H9 (cell line): ENCODE measurements around the gene CYTL1. TPM values are rescaled to one million over a fixed set of nuclear protein-coding genes. Genes with fewer than 3 reads are reported as not detected.

ENCODE experiments used
- DNase-seq: peaks from one replicate; pipeline ENCODE4 v3.0.0-alpha.2; 2017
- H2AFZ ChIP-seq: one replicate; pipeline ENCODE4 v1.6.1; 2013; ENCODE audit warnings: mild to moderate bottlenecking, low read length, control low read depth, moderate library complexity
- H2AK5ac ChIP-seq: 2 replicates; pipeline ENCODE4 v1.6.1; 2013; ENCODE audit warnings: low read length, control low read depth, mixed read lengths; ENCODE audit not compliant: insufficient read length
- H2BK120ac ChIP-seq: one replicate; pipeline ENCODE4 v1.6.1; 2013; ENCODE audit warnings: low read depth, mild to moderate bottlenecking, low read length, control low read depth, inconsistent platforms; ENCODE audit not compliant: poor library complexity, severe bottlenecking
- H2BK12ac ChIP-seq: 2 replicates; pipeline ENCODE4 v1.6.1; 2013; ENCODE audit warnings: low read length, control low read depth, mixed read lengths, low read depth; ENCODE audit not compliant: insufficient read length
- H2BK15ac ChIP-seq: 2 replicates; pipeline ENCODE4 v1.6.1; 2013; ENCODE audit warnings: low read depth, low read length, control low read depth
- H2BK20ac ChIP-seq: one replicate; pipeline ENCODE4 v1.6.1; 2013; ENCODE audit warnings: low read depth, mild to moderate bottlenecking, low read length, control low read depth, inconsistent platforms; ENCODE audit not compliant: poor library complexity, severe bottlenecking
- H2BK5ac ChIP-seq: 2 replicates; pipeline ENCODE4 v1.6.1; 2013; ENCODE audit warnings: low read length, control low read depth, mixed read lengths; ENCODE audit not compliant: insufficient read length
- H3K14ac ChIP-seq: 2 replicates; pipeline ENCODE4 v1.6.1; 2013; ENCODE audit warnings: low read length, control low read depth; ENCODE audit not compliant: insufficient read depth
- H3K18ac ChIP-seq: 2 replicates; pipeline ENCODE4 v1.6.1; 2013; ENCODE audit warnings: low read depth, mild to moderate bottlenecking, mixed read lengths, low read length, control low read depth; ENCODE audit not compliant: insufficient read length
- H3K23ac ChIP-seq: 2 replicates; pipeline ENCODE4 v1.6.1; 2013; ENCODE audit warnings: low read length, control low read depth, mixed read lengths, low read depth; ENCODE audit not compliant: insufficient read length
- H3K23me2 ChIP-seq: 2 replicates; pipeline ENCODE4 v1.6.1; 2013; ENCODE audit warnings: low read depth, mild to moderate bottlenecking, mixed read lengths, low read length, control low read depth; ENCODE audit not compliant: insufficient read length, poor library complexity, severe bottlenecking
- H3K27ac ChIP-seq: 2 replicates; pipeline ENCODE4 v1.5.1; 2013; ENCODE audit warnings: low read length, control low read depth, mixed read lengths, low read depth; ENCODE audit not compliant: insufficient read length
- H3K27me3 ChIP-seq: 2 replicates; pipeline ENCODE4 v1.6.1; 2013; ENCODE audit warnings: low read length, control low read depth, inconsistent platforms; ENCODE audit not compliant: insufficient read depth
- H3K4ac ChIP-seq: 2 replicates; pipeline ENCODE4 v1.6.1; 2013; ENCODE audit warnings: low read depth, mild to moderate bottlenecking, control low read depth, inconsistent platforms, low read length, moderate library complexity
- H3K4me1 ChIP-seq: 2 replicates; pipeline ENCODE4 v1.6.1; 2013; ENCODE audit warnings: low read length, control low read depth, inconsistent platforms; ENCODE audit not compliant: insufficient read depth
- H3K4me2 ChIP-seq: 2 replicates; pipeline ENCODE4 v1.6.1; 2013; ENCODE audit warnings: low read length, control low read depth, mixed read lengths; ENCODE audit not compliant: insufficient read length, insufficient read depth
- H3K56ac ChIP-seq: 2 replicates; pipeline ENCODE4 v1.6.1; 2013; ENCODE audit warnings: low read depth, mild to moderate bottlenecking, mixed read lengths, low read length, control low read depth; ENCODE audit not compliant: insufficient read length
- H3K79me1 ChIP-seq: 2 replicates; pipeline ENCODE4 v1.6.1; 2013; ENCODE audit warnings: low read depth, mild to moderate bottlenecking, moderate library complexity, low read length, control low read depth, inconsistent platforms; ENCODE audit not compliant: insufficient read depth, poor library complexity, severe bottlenecking
- H3K79me2 ChIP-seq: 2 replicates; pipeline ENCODE4 v1.6.1; 2013; ENCODE audit warnings: low read length, control low read depth, inconsistent platforms; ENCODE audit not compliant: insufficient read depth
- H3K9ac ChIP-seq: 2 replicates; pipeline ENCODE4 v1.6.1; 2013; ENCODE audit warnings: low read length, control low read depth, mixed read lengths; ENCODE audit not compliant: insufficient read length; ENCODE audit errors: extremely low read depth
- H3K9me3 ChIP-seq: one replicate; pipeline ENCODE4 v1.6.1; 2013; ENCODE audit warnings: low read depth, low read length, inconsistent platforms; ENCODE audit not compliant: control insufficient read depth
- H3T11ph ChIP-seq: one replicate; pipeline ENCODE4 v1.6.1; 2013; ENCODE audit warnings: mild to moderate bottlenecking, low read length, control low read depth, inconsistent platforms
- H4K20me1 ChIP-seq: one replicate; pipeline ENCODE4 v1.6.1; 2013; ENCODE audit not compliant: control insufficient read depth, insufficient read length, insufficient read depth
- H4K5ac ChIP-seq: 2 replicates; pipeline ENCODE4 v1.6.1; 2013; ENCODE audit warnings: low read depth, mild to moderate bottlenecking, mixed read lengths, low read length, control low read depth; ENCODE audit not compliant: insufficient read length
- H4K8ac ChIP-seq: replicated peaks from 2 replicates; pipeline ENCODE4 v1.6.1; 2013; ENCODE audit warnings: low read length, control low read depth, mixed read lengths, low read depth; ENCODE audit not compliant: insufficient read length
- H4K91ac ChIP-seq: 2 replicates; pipeline ENCODE4 v1.6.1; 2013; ENCODE audit warnings: low read depth, mild to moderate bottlenecking, moderate library complexity, mixed read lengths, low read length, control low read depth; ENCODE audit not compliant: insufficient read length
- H3K27ac Mint-ChIP-seq, 3 experiments: 2 replicates in 2 of 3; 3 replicates in 1 of 3; pipeline ENCODE4 v1.8.0; 2020 to 2021; ENCODE audit warnings: mixed read lengths in 3 of 3, mild to moderate bottlenecking in 1 of 3, moderate library complexity in 1 of 3
- H3K27me3 Mint-ChIP-seq: 2 replicates; pipeline ENCODE4 v1.8.0; 2021; ENCODE audit warnings: low read depth, mild to moderate bottlenecking, moderate library complexity, mixed read lengths
- H3K36me3 Mint-ChIP-seq, 3 experiments: 2 replicates in 2 of 3; 3 replicates in 1 of 3; pipeline ENCODE4 v1.8.0; 2020 to 2021; ENCODE audit warnings: low read depth in 3 of 3, mixed read lengths in 3 of 3; ENCODE audit not compliant: insufficient read depth in 1 of 3
- H3K4me1 Mint-ChIP-seq, 2 experiments: 2 replicates each; pipeline ENCODE4 v1.8.0; 2020; ENCODE audit warnings: mixed read lengths in 2 of 2
- H3K4me3 Mint-ChIP-seq, 2 experiments: 2 replicates in 1 of 2; 3 replicates in 1 of 2; pipeline ENCODE4 v1.8.0; 2020 to 2021; ENCODE audit warnings: mild to moderate bottlenecking in 2 of 2, mixed read lengths in 2 of 2, moderate library complexity in 1 of 2
- H3K9me3 Mint-ChIP-seq, 2 experiments: 2 replicates in 1 of 2; 3 replicates in 1 of 2; pipeline ENCODE4 v1.8.0; 2020; ENCODE audit warnings: mild to moderate bottlenecking in 2 of 2, mixed read lengths in 2 of 2, moderate library complexity in 1 of 2
- WGBS: extraction: QIAGEN DNeasy Blood & Tissue Kit; methylation state at CpG from one replicate; pipeline ENCODE4 v1.1.7; 2013; ENCODE audit warnings: missing lambda C conversion rate, low lambda C conversion rate, mixed read lengths; ENCODE audit not compliant: insufficient read length; ENCODE audit errors: extremely low coverage; 5-methylcytosine and 5-hydroxymethylcytosine counted together
- total RNA-seq: library from RNA; stranded (reverse); gene quantifications from 2 replicates; pipeline ENCODE4 v1.2.1, GENCODE V29; 2021
- TF ChIP-seq, protein P1 (sequence below): fragments of 200-600 bp; sonication (generic); conservative IDR thresholded peaks from 3 replicates; pipeline ENCODE4 v1.8.0; 2021; ENCODE audit warnings: antibody characterized with exemption, mild to moderate bottlenecking

Gene CYTL1
- total RNA-seq, 1 experiment from 2014 or later = 1.7 TPM

DNA sequence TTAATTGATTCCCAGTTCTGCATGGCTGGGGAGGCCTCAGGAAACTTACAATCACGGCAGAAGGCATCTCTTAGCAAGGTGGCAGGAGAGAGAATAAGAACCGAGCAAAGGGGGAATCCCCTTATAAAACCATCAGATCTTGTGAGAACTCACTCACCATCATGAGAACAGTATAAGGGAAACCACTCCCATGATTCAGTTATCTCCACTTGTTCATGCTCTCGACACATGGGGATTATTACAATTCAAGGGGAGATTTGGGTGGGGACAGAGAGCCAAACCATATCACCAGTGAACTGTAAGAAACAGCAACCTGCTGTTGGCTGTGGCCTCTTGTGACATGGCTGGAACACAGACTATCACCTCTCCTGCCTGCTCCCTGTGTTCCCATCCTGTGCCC lies 7.1 kb upstream of the CYTL1 start:
- Histone ChIP-seq H2AFZ (no peak overlapping the region), H3K14ac (no peak overlapping the region), H3K79me1 (no peaks in the 10 kb centered on the region), H4K8ac (no peak overlapping the region), H3K4me1 (no peaks in the 10 kb centered on the region), H3K18ac (no peak overlapping the region), H3K56ac (no peak overlapping the region), H3K23ac (no peak overlapping the region), H2BK120ac (no peak overlapping the region), H3K79me2 (no peaks in the 10 kb centered on the region), H2BK20ac (no peak overlapping the region), H3K27me3 (0 out of 2 replicates have a peak, but pooled peaks cover 3% of the 10 kb centered on the region), H3K9me3 (no peaks in the 10 kb centered on the region), H3K4me2 (no peak overlapping the region), H4K91ac (no peak overlapping the region), H3K23me2 (no peaks in the 10 kb centered on the region), H3K27ac (no peak overlapping the region), H4K5ac (no peak overlapping the region), H3T11ph (no peak overlapping the region), H2BK12ac (no peak overlapping the region), H4K20me1 (no peaks in the 10 kb centered on the region), H2AK5ac (no peak overlapping the region), H3K9ac (no peak overlapping the region), H3K4ac (no peak overlapping the region), H2BK15ac (no peak overlapping the region), H2BK5ac (no peak overlapping the region)
- TF ChIP-seq, protein P1, sequence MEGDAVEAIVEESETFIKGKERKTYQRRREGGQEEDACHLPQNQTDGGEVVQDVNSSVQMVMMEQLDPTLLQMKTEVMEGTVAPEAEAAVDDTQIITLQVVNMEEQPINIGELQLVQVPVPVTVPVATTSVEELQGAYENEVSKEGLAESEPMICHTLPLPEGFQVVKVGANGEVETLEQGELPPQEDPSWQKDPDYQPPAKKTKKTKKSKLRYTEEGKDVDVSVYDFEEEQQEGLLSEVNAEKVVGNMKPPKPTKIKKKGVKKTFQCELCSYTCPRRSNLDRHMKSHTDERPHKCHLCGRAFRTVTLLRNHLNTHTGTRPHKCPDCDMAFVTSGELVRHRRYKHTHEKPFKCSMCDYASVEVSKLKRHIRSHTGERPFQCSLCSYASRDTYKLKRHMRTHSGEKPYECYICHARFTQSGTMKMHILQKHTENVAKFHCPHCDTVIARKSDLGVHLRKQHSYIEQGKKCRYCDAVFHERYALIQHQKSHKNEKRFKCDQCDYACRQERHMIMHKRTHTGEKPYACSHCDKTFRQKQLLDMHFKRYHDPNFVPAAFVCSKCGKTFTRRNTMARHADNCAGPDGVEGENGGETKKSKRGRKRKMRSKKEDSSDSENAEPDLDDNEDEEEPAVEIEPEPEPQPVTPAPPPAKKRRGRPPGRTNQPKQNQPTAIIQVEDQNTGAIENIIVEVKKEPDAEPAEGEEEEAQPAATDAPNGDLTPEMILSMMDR = no peak
- no peak overlapping the region for H3K4me3 Mint-ChIP-seq
- WGBS = no CpG with 5 or more reads among the region's 3 CpGs
- H3K27me3 Mint-ChIP-seq = peaks cover 61% of the 10 kb centered on the region
- no peaks in the 10 kb centered on the region for H3K36me3 Mint-ChIP-seq
- DNase-seq = no peak
- H3K4me1 Mint-ChIP-seq = peaks cover 0 to 9% of the 10 kb centered on the region in 2 experiments; a peak in 2 of 4 replicates
- H3K27ac Mint-ChIP-seq = no peak overlapping the region
- H3K9me3 Mint-ChIP-seq = no peaks in the 10 kb centered on the region; a peak in 2 of 5 replicates
